ENCODE data around the gene UAP1L1.

UAP1L1 gene

GRCh38 chr9:137040568-137040967, 36.7 kb upstream of the UAP1L1 start:
- DNase-seq (ENCODE audit: low read depth), result no peak
- H3K4me3 ChIP-seq (ENCODE audit: low read depth, low read length), result no peak overlapping the region

- DNase-seq (ENCODE audit: low read depth), result no peak
- no peak overlapping the region for H3K4me3 ChIP-seq (ENCODE audit: low read depth, low read length)
Measured at GRCh38 chr9:137041124-137041523, 36.2 kb upstream of the UAP1L1 start.

DNA sequence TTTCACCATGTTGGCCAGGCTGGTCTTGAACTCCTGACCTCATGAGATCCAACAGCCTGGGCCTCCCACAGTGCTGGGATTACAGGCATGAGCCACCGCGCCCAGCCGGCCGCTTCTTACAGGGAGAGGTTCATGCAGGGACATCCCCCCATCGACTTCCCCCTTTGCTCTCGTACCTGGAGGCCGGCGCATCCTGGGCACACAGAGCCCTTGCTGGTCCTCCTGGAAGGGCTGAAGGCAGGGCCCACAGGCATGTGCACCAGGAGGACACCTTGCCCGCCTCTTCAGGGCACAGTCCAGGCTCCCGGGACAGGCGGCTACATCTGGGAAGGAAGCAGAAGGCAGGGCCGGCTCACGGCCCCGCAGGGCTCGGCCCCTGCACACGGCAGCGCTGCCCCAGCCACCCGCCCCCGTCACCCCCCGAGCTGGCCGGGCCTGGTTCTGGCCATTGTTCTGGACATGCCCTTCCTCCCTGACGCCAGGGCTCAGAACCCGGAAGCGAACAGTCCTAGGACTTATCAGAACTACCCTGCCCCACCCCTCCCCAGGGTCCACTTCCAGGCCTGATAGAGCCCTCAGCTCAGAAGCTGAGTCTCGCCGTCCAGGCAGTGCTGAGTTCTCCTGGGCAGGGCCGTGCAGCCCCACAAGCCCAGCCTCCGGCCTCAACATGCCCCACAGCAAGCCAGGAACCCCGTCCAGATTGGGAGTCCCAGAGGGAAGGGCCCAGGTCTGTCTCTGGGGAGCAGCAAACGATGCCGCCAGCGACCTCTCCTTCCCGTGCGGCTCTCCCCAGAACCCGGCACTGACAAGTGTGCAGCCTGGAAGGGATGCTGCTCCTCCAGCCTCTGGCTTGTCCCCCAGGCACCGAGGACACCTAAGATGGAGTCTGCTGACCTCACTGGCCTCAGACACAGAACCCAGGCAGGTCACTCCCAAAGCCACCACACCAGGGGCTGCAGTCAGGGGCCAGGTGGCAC, 34.3 kb upstream of the UAP1L1 start:
- DNase-seq (ENCODE audit: low read depth), result no peak
- H3K4me3 ChIP-seq (ENCODE audit: low read depth, low read length), result no peak overlapping the region

DNA sequence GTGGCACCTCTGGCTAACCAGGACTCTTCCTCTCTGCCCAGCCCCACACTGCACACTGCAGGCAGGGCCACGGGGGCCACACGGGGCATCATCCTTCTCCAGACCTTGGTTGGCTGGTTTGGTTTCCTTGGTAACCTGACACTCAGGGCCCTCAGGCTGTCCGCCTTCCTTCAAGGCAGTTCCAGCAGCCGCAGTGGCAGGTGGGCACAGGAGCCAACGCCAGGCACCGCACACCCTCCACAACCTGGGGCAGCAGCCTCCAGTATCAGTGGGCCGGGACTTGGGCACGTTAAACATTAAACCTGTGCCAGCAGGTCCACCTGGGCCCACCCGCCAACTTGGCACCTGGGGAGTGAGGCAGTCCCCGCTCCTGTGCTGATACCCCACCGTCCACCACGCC, 33.3 kb upstream of the UAP1L1 start:
- H3K4me3 ChIP-seq (ENCODE audit: low read depth, low read length), result no peak overlapping the region
- no peak for DNase-seq (ENCODE audit: low read depth)

DNA sequence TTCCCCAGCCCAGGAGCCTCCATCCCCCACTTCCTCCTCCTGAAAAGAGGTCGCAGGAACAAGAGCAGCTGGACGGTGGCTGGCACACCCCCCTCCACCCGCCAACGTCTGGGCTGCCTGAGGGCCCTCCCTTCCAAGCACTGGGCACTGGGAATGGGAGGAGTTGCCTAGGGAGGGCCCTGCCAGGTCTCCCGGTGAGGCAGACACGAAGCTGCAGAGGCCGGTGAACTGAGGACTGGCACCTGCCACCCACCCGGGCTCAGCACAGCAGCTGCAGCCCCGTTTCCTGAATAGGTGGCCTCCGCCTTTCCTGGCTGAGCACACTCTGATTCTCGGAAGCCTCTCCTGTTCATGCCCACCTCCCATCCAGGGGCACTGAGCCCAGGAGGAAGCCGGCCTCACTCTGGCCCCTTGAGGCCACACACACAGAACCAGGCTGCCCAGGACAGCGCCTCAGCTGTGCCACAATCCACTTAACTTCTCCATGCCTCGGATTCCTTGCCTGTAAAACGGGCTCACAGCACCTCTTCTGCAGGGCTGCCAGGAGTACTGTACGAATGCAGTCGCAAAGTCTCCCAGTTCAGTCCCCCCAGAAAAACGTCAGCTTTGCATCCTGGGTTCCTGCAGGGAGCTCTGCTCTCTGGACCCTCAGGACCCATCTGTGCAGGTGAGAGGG, 32.7 kb upstream of the UAP1L1 start:
- H3K4me3 ChIP-seq (ENCODE audit: low read depth, low read length), result peak overlapping the region; percentile 65
- DNase-seq (ENCODE audit: low read depth), result no peak

DNA sequence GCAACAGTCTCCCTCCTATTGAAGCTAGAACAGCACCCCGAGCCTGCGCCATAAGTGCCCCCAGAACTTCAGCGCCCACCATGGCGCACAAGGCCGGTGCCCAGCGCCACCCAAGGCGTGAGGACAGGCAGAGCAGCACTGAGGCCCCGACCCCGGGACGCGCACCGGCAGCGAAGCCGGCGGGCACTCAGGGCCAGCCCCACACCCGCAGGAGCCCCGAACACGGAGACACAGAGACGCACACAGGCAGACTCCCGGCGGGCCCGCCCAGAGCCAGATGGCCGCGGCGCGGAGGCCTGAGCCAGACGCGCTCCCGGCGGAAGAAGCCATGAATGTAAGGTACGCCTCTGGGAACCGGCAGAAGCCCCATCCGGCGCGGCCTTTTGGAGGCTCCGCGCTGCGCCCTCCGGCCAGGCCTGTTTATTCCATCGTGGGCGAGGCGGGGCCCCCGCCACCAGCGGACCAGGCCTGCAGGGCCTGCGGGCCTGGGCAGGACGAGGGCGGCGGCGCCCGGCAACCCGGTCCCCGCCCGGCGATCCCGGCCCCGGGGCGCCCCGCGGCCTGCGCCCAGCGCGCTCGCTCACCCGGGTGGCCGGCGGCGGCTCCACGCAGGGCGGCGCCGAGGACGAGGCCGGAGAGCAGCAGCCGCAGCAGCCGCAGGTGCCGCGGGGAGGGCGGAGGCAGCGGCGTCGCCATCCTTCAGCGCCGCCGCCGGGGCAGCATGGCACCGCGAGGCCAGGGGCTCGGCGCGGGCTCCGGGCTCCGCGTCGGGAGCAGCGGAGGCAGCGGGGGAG, 31.8 kb upstream of the UAP1L1 start:
- peak overlapping the region; percentile 65 for H3K4me3 ChIP-seq (ENCODE audit: low read depth, low read length)
- no peak for DNase-seq (ENCODE audit: low read depth)

DNA sequence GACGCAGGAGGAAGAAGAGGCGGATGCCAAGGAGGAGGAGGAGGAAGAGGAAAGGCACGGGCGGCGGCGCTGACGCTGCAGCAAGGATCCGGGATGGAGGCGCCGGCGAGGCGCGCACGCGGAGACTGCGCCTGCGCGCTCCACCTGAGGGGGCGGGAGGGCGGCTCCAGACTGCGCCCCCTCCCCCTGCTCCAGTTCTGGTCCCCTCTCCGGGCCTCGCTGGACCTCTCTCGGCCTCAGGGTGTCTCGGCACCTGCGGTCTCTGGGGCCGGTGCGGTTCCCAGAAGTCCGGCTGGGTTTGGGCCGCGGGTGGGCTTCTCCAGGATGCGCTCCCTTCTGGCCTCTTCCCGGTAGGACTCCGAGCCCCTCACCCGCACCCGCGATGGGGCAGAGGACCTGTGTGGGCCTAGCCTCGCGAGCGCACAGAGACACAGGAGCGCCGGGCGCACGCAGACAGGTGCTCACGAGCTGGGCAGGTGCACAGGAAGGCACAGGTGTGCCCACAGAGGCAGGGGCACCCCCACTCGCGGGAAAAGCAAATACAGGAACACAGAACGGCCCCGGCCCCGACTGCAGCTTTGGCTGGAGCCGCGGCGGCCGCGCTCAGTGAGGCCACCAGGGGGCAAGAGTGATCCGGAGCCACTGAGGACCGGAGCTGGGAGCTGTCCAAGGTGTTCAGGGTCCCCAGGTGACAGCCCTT, 31.1 kb upstream of the UAP1L1 start, which contains the start of gene NPDC1:
Gene NPDC1 (minus strand): TSS at position 90 of the 700 bp plus-strand sequence. CDS start 188 bp downstream, outside the sequence.
- no peak for DNase-seq (ENCODE audit: low read depth)
- H3K4me3 ChIP-seq (ENCODE audit: low read depth, low read length), result peak within 1 kb of the TSS; percentile 65

- no peak overlapping the region for H3K4me3 ChIP-seq (ENCODE audit: low read depth, low read length)
- DNase-seq (ENCODE audit: low read depth), result no peak
Measured at GRCh38 chr9:137048655-137049543, 28.4 kb upstream of the UAP1L1 start.

DNA sequence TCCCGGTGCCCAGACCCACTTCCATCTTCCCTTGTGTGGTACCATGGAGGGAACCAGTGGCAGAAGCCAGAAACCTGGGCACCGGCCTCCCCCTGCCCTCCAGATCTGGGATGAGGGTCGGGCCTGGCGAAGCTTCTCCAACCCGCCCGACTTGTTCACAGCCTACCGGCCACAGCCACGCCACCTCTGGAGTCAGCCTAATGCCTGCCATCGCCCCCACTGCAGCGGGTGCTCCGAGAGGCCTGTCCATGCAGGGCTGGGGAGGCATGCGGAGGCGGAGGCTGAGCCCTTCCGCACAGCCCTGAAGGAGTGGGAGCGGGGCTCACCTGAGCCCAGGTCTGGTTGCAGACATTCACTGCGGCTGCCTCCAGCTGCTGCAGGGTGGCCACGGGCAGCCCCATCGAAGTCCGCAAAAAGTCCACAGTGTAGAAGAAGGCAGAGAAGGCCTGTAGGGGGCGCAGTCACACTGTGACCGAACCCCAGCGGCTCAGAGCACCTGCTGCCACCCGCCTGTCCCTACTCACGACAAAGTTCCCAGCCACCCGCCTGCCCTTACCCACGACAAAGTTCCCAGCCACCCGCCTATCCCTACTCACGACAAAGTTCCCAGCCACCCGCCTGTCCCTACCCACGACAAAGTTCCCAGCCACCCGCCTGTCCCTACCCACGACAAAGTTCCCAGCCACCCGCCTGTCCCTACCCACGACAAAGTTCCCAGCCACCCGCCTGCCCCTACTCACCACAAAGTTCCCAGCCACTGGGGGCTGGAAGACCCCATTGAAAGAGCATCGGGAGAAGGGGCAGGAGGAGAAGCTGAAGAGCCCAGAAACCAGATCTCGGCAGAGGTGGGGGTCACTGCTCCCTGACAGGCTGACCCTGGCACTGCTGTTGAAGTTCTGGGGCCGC, 27.5 kb upstream of the UAP1L1 start:
- no peak for DNase-seq (ENCODE audit: low read depth)
- no peak overlapping the region for H3K4me3 ChIP-seq (ENCODE audit: low read depth, low read length)

GRCh38 chr9:137050570-137050969, 26.7 kb upstream of the UAP1L1 start:
- DNase-seq (ENCODE audit: low read depth), result no peak
- H3K4me3 ChIP-seq (ENCODE audit: low read depth, low read length), result no peak overlapping the region

GRCh38 chr9:137051145-137051724, 26.1 kb upstream of the UAP1L1 start:
- H3K4me3 ChIP-seq (ENCODE audit: low read depth, low read length), result no peak overlapping the region

DNA sequence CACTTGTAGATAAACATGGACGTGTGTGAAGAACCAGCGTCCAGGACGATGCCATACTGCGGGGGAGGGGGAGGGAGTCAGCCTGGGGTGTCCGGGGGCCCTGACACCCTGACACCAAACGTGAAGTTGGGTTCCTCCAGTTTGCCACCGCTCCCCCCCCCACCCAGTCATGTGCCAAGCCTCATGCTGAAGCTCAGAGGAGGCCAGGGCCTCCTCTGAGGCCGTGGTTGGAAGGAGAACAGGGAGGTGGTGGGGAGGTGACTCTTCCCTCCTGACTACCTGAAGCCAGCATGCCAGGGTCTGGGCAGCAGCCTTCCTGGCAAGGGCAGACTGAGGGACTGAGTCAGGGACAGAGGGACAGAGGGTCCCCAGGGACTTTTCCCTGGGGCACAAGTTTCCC, 25.0 kb upstream of the UAP1L1 start:
- H3K4me3 ChIP-seq (ENCODE audit: low read depth, low read length), result no peak overlapping the region
- no peak for DNase-seq (ENCODE audit: low read depth)

More at GRCh38 chr9:137051145-137051724, 26.1 kb upstream of the UAP1L1 start:
- no peak for DNase-seq (ENCODE audit: low read depth)

GRCh38 chr9:137052998-137053943, 24.0 kb upstream of the UAP1L1 start:
- no peak overlapping the region for H3K4me3 ChIP-seq (ENCODE audit: low read depth, low read length)

GRCh38 chr9:137053944-137054931, 23.1 kb upstream of the UAP1L1 start, which contains the start of gene ENTPD2:
TSS of gene ENTPD2 (minus strand) at chr9:137054061. CDS start at chr9:137053997, 64 bp downstream.
- no peak within 1 kb of the TSS for H3K4me3 ChIP-seq (ENCODE audit: low read depth, low read length)
- DNase-seq (ENCODE audit: low read depth), result no peak

More at GRCh38 chr9:137052998-137053943, 24.0 kb upstream of the UAP1L1 start:
- no peak for DNase-seq (ENCODE audit: low read depth)
